DOHH2 (cell line): Measurements from ENCODE around the gene BCL11B.

Source experiments
- CTCF ChIP-seq: fragments of 200-600 bp; sonication (generic); IDR thresholded peaks from one replicate; pipeline ENCODE4 v1.5.1; 2014; ENCODE audit warnings: antibody characterized with exemption, mild to moderate bottlenecking, low read depth, low read length; ENCODE audit not compliant: poor library complexity, severe bottlenecking
- EZH2phosphoT487 ChIP-seq: fragments of 200-600 bp; sonication (generic); IDR thresholded peaks from 2 replicates; pipeline ENCODE4 v1.6.1; 2017; ENCODE audit warnings: borderline replicate concordance, mild to moderate bottlenecking, antibody characterized with exemption, low read length, moderate library complexity, mixed read lengths

GRCh38 chr14:99287269-99287942, 15.4 kb upstream of the BCL11B start:
- TF ChIP-seq CTCF (no peak), EZH2phosphoT487 (no peak)
